ENCODE results near the gene CGN. TPM values are rescaled to one million over a fixed set of nuclear protein-coding genes. Genes with fewer than 3 reads are reported as not detected.

The CGN gene
- total RNA-seq, 1 donor from 2014 or later, result 0.52 TPM

GRCh38 chr1:151499365-151499764 lies 11.8 kb upstream of the CGN start:
- no peaks in the 10 kb centered on the region for H3K27me3 ChIP-seq (ENCODE audit: low read depth)
- H3K36me3 ChIP-seq, result no peaks in the 10 kb centered on the region
- no peak overlapping the region for H3K4me3 ChIP-seq
- H3K9me3 ChIP-seq (replicated peaks), result no peaks in the 10 kb centered on the region
- no peak for DNase-seq
- intact Hi-C loops (cut with micrococcal nuclease), result no loop called here
- no peak for TF ChIP-seq CTCF (IDR thresholded peaks at IDR 0.05; ENCODE audit: borderline replicate concordance)
- no peak overlapping the region for H3K27ac ChIP-seq (replicated peaks)
- no peaks in the 10 kb centered on the region for H3K4me1 ChIP-seq

GRCh38 chr1:151499930-151500329 lies 11.3 kb upstream of the CGN start:
- intact Hi-C loops (cut with micrococcal nuclease), result no loop called here
- Histone ChIP-seq H3K27ac (replicated peaks) (no peak overlapping the region), H3K4me3 (no peak overlapping the region), H3K4me1 (no peaks in the 10 kb centered on the region), H3K27me3 (ENCODE audit: low read depth) (no peaks in the 10 kb centered on the region), H3K36me3 (no peaks in the 10 kb centered on the region), H3K9me3 (replicated peaks) (no peaks in the 10 kb centered on the region)
- no peak for TF ChIP-seq CTCF (IDR thresholded peaks at IDR 0.05; ENCODE audit: borderline replicate concordance)
- DNase-seq, result no peak

DNA sequence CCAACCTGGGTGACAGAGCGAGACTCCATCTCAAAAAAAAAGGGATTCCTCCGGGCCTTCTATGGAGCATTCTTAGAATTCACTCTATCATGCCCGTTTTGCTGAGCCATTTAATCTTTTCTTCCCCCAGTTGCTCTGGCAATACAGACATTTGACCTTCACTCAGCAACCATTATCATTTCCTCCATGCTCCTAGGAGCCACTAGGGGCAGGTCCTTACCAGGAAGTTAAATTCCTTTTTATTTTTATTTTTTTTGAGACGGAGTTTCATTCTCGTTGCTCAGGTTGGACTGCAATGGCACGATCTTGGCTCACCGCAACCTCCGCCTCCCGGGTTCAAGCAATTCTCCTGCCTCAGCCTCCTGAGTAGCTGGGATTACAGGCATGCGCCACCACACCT lies 9.7 kb upstream of the CGN start:
- intact Hi-C loops (cut with micrococcal nuclease), result no loop called here
- no peaks in the 10 kb centered on the region for H3K27me3 ChIP-seq (ENCODE audit: low read depth)
- no peak for DNase-seq
- no peak for TF ChIP-seq CTCF (IDR thresholded peaks at IDR 0.05; ENCODE audit: borderline replicate concordance)
- no peak overlapping the region for H3K4me3 ChIP-seq
- H3K4me1 ChIP-seq, result no peaks in the 10 kb centered on the region
- no peak overlapping the region for H3K27ac ChIP-seq (replicated peaks)
- no peaks in the 10 kb centered on the region for H3K9me3 ChIP-seq (replicated peaks)
- H3K36me3 ChIP-seq, result no peaks in the 10 kb centered on the region

- H3K4me1 ChIP-seq, result no peaks in the 10 kb centered on the region
- TF ChIP-seq CTCF (IDR thresholded peaks at IDR 0.05; ENCODE audit: borderline replicate concordance), result no peak
- no peak for DNase-seq
- no peaks in the 10 kb centered on the region for H3K36me3 ChIP-seq
- no peak overlapping the region for H3K4me3 ChIP-seq
- intact Hi-C loops (cut with micrococcal nuclease), result no loop called here
- no peak overlapping the region for H3K27ac ChIP-seq (replicated peaks)
- no peaks in the 10 kb centered on the region for H3K9me3 ChIP-seq (replicated peaks)
- H3K27me3 ChIP-seq (ENCODE audit: low read depth), result no peaks in the 10 kb centered on the region
These were observed 9.0 kb upstream of the CGN start for GRCh38 chr1:151502035-151502700.

DNA sequence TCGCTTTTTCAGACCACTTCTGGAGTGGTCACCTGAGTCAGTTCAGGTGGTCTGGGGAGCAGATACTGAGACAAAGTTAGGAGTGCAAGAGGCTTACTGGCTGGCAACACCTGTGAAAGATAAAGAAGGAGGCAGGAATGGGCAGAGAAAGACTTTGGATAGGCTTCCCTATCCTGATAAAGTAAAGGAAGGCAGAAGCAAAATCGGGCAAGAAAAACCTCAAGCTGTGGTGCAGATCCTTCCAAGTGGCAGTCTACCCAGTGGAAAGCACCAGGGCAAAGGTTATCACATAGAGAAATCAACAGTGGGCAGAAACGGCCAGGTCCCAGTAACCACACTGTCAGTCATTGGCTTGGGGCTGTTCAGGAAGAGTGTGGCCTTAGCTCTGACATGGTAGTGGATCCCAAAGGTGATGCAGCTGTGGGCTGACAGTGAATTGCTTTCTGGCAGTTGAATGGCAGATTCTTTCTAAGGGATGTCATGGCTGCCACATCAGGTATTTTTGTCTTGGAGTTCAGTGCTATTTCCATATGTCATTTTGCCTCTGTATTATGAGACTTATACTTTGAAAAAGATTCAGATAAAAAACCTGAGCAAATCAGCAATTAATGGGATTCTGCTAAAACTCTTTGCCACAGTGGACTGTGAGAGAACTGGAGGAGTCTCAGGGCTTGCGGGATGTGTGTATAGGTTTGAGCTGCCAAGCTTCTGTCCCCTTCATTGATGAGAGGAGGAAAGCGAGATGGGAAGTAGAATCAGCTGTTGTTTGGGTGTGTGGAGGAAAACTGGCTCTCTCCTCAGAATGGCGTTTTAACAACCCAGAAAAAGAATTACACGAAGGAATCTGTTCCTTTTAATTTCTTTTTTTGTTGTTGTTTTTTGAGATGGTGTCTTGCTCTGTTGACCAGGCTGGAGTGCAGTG lies 8.1 kb upstream of the CGN start:
- no peak overlapping the region for H3K4me3 ChIP-seq
- H3K9me3 ChIP-seq (replicated peaks), result no peaks in the 10 kb centered on the region
- no peak for DNase-seq
- no peaks in the 10 kb centered on the region for H3K27me3 ChIP-seq (ENCODE audit: low read depth)
- H3K4me1 ChIP-seq, result no peaks in the 10 kb centered on the region
- intact Hi-C loops (cut with micrococcal nuclease), result no loop called here
- TF ChIP-seq CTCF (IDR thresholded peaks at IDR 0.05; ENCODE audit: borderline replicate concordance), result no peak
- no peaks in the 10 kb centered on the region for H3K36me3 ChIP-seq
- H3K27ac ChIP-seq (replicated peaks), result no peak overlapping the region
